HG03159 (cell line): Measurements from ENCODE around the gene DENND1A.
A peak's percentile ranks its signal among the peaks of the same experiment; 100 is the strongest.

Experiments used
- ATAC-seq: cut with Tn5 transposase; IDR thresholded peaks from one replicate; pipeline ENCODE4 v1.9.1; 2021; ENCODE audit warnings: mild to moderate bottlenecking, moderate library complexity; ENCODE audit not compliant: unreplicated experiment

Gene DENND1A

DNA sequence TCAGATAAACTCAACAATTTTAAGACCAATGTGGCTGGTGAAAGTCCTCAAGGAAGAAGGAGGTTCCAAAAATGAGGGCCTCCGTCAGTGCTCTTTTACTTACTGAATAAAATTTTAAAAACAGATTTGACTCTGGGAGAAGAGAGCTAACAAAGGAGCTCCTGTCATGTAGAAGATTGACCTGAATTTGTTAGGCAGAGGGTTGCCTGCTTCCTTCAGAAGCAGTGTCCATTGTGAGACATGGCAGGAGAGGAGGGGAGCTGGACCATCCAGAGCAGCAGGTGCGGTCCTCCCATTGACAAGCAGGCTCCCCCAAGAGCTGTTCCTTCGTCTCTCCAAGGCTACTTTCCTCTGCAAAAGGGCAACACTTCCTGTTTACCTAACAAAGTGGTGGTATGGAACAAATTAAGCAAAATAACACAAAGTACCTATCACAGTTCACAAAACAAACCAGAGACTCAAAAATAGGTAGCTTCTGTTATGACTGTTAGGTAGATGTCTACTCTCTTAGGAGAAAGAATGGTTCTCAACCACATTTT lies 238.1 kb downstream of the DENND1A start:
- no peak for ATAC-seq

GRCh38 chr9:123689701-123690428 lies 240.1 kb downstream of the DENND1A start:
- no peak for ATAC-seq

GRCh38 chr9:123687246-123687751 lies 242.6 kb downstream of the DENND1A start:
- no peak for ATAC-seq

- ATAC-seq, result no peak
These were observed 243.1 kb downstream of the DENND1A start for GRCh38 chr9:123686829-123687192.

- ATAC-seq, result no peak
These were observed 243.6 kb downstream of the DENND1A start for GRCh38 chr9:123686131-123686828.

GRCh38 chr9:123685489-123686083 lies 244.3 kb downstream of the DENND1A start:
- no peak for ATAC-seq

DNA sequence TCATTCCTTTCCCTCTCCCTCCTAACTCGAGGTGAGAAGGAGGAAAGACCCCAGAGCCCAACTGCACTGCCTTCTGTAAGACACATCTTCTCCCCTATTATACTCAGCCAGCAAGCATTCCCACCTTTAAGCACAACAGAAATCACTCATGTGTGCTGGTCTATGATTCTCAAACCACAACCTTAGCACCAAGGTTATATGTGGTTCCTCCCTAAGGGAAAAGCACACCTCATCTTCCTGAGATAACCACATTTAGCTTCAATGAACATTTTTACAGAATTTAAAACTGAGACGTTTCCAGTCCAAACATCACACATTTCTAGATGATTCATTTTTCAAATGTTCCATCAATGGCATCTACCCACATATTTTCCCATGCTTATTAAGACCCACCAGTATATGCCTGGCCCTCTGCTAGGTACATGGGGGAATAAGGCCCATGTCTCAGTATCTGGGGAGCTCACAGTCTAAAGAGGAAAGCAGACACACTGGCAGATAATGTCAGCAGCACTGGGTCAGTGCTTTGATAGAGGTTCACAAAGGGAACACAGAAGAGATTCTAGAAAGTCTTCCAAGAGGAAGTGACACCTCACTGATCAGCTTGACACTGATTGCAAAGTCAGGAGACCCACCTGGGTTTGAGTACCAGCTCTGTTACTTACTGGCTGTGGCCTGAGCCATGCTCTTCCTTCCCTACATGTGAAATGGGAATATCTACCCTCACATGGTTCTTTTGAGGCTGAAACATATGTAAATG lies 245.4 kb downstream of the DENND1A start:
- ATAC-seq, result peak; percentile 63

DNA sequence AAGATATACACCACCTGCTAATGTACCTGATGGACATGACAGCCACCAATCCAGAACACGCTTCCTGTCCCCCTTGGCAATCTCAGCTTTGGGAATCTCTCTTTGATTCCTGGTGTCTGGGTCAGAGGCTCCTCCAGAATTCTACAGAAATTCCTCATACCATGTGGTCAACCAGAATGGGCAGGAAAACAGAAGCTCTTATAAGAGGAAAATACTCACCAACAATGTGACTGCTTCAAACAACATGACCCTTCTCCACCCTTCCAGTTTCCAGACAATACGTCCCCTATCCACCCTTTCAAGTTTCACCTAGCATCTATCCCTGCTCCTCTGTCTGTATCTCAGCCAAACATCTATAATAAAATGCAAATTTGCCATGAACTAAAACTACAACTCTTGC lies 247.2 kb downstream of the DENND1A start:
- ATAC-seq, result no peak

DNA sequence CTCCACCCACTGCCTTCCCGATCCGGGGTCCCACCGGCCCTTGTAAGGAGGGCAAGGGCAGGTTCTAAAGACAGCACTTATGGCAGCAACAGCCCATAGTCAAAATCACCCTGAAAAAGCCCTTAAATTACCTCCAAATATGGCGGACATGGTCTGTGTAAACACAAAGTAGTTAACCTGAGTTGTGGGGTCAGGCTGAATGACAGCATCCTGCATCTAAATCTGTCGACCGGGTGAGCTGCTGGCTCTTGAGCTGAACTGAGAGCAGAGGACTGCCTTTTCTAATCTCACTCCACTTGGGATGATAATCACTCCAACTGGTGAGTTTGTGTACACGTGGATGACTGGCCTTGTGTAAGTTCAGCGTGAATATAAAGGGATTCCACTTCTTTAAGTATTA lies 249.6 kb downstream of the DENND1A start:
- ATAC-seq, result no peak

DNA sequence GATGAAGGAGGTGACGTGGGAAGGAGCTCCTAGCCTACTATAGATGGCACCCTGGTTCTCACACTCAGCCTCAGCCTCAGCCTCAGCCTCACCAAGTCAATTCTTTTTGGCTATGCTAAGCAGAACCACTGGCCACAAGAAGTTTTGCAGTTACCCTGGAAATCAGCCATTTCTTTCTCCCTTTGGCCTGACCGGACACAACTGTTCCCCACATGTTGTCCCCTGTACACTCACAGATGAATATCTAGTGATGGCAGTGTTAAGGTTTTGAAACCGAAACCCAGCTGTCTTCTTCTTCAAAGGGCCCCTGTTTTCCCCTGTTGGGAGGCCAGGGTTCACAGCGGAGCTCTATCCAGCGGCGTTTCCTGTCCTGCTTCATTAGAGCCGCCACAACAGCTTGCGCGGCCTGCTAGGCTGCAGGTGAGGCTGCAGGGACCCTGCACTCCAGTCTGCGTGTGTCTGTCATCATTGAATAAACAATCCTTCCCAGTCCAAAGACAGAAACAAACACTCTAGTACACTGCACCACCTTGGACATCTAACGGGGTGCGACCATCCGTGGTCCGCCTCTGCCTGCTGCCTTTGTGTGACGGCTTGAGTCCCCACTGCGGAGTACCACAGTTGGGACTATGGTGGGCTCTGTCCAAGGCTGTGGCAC lies 250.5 kb downstream of the DENND1A start:
- ATAC-seq, result peak; percentile 95

DNA sequence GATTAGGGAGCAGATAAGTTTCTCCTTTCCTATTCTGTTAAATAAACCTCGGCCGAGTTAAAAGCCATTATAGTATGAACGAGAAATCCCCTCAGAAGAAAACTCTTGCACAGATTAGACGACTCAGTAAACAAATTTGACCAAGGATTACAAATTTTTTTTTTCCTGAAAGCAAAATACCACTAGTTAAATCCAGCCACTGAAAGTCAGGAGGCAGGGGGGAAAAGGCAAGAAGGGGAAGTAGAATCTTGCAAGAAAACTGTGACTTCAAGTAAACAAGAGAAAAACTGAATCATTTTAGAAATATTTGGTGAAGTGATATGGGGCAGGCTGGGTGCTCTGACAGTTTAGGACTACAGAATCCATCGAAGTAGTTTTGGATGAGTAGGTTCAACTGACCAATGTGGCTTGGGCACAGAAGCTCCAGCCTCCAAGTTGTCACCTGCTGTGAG lies 251.0 kb downstream of the DENND1A start:
- ATAC-seq, result no peak

- no peak for ATAC-seq
These were observed 251.7 kb downstream of the DENND1A start for GRCh38 chr9:123678038-123678877.

DNA sequence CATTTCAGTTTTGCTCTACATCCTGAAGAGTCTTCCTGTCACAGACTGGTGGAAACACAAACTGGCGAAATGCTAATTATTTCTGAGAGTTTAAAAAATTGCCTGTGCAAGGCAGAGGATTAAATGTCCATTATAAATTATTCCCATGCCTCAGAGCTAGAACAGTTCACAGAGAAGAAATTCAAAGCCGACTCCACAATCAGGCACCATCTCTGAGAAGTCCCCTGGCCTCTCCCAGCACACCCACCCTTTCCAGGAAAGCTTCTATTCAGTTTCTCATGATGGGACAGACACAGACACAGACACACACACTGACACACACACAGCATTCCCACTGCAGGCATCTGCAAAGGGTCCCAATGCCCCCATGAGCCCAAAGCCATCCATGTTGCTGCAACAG lies 253.1 kb downstream of the DENND1A start:
- ATAC-seq, result no peak

- no peak for ATAC-seq
These were observed 260.6 kb downstream of the DENND1A start for GRCh38 chr9:123669346-123669745.

GRCh38 chr9:123663529-123663928 lies 266.4 kb downstream of the DENND1A start:
- ATAC-seq, result no peak

- ATAC-seq, result no peak
These were observed 267.7 kb downstream of the DENND1A start for GRCh38 chr9:123662057-123662776.

DNA sequence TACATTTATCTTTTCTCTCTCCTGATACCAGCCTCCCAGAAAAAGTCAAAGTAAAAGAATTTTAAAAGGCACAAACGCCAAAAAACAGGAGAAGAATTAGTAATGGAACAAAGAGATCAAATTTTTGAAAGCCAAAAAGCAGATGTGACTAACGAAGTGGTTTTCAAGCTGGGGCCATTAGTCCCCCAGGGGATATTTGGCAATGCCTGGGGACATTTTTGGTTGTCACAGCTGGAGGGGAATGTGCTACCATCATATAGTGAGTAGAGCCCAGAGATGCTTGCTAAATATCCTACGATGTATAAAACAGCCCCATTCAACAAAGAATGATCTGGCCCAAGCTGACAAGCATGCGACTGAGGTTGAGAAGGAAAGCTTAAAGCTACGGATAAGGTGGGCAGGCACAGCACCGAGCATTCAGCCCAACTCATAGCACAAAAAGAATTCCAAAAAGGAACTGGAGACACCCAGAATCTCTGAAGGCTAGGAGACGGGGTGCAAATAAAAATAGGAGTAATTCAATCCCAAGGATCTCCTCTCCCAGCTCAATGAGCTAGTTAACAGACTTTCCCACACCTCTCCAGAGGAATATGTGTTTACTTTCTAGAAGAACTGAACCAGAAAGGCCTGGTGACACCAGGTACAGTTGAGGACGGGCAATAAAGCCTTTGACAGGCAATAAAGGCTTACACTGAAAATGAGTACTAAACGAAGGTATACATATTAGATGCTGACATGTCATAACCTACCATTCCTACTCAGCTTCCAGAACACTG lies 269.0 kb downstream of the DENND1A start:
- no peak for ATAC-seq

DNA sequence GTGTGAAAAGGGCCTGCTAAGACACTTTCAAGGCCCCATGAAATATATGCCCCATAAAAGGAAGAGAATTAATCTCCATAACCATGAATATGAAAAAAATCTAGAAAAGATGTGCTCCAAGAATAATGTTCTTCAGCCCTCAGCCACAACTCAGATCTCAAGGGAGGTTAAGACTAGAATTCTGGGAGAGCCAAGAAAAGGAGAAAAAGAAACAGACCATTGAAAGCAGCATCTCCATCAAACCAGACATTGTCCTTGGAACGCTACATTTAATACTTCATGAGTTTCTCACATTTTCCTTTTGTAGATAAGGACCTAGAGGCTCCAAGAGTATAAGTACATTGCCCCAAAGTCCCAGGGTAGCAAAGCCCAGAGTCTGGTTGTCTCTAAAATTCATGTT lies 270.6 kb downstream of the DENND1A start:
- ATAC-seq, result no peak
